ENCODE measurements around the gene KDM4B. TPM values are rescaled to one million over a fixed set of nuclear protein-coding genes. Genes with fewer than 3 reads are reported as not detected.

KDM4B gene
- total RNA-seq, 1 experiment from 2014 or later, result 43.7 TPM

DNA sequence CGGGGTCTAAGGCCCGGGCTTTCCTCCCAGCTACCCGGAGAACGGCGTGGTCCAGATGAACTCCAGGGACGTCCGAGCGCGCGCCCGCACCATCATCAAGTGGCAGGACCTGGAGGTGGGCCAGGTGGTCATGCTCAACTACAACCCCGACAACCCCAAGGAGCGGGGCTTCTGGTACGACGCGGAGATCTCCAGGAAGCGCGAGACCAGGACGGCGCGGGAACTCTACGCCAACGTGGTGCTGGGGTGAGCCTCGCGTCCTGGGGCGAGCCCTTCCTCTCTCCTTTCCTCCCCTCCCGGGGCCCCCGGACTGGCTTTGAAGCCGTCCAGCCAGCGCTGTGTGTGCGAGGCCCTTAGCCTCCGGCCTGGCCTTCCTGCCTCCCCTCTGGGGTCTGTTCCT lies 36.2 kb upstream of the KDM4B start:
- Mint-ChIP-seq H3K4me3 (no peak overlapping the region), H3K36me3 (ENCODE audit: insufficient read depth in 1 of 3, low read depth in 3 of 3) (peaks cover 26 to 82% (median 67%) of the 10 kb centered on the region in 3 experiments), H3K9me3 (no peaks in the 10 kb centered on the region), H3K4me1 (peaks cover 4 to 6% of the 10 kb centered on the region in 2 experiments; a peak in 3 of 4 replicates), H3K27me3 (ENCODE audit: low read depth) (no peaks in the 10 kb centered on the region), H3K27ac (0 out of 7 replicates have a peak overlapping the region, but pooled peaks of 1 of the 3 experiments have one; percentile 44)
- Histone ChIP-seq H3K9ac (ENCODE audit: extremely low read depth, insufficient read length, low read length) (no peak overlapping the region), H3K4ac (ENCODE audit: low read depth, low read length) (no peak overlapping the region), H3T11ph (ENCODE audit: low read length) (no peak overlapping the region), H3K23me2 (ENCODE audit: insufficient read length, low read depth, low read length, poor library complexity, severe bottlenecking) (peaks cover 3% of the 10 kb centered on the region), H2BK15ac (ENCODE audit: low read depth, low read length) (no peak overlapping the region), H2BK5ac (ENCODE audit: insufficient read length, low read length) (no peak overlapping the region), H3K27me3 (ENCODE audit: insufficient read depth, low read length) (no peaks in the 10 kb centered on the region), H3K79me2 (ENCODE audit: insufficient read depth, low read length) (no peaks in the 10 kb centered on the region; the same call in 1 of the 2 replicates), H2AFZ (ENCODE audit: low read length) (no peak overlapping the region), H3K14ac (ENCODE audit: insufficient read depth, low read length) (no peak overlapping the region), H3K27ac (ENCODE audit: insufficient read length, low read depth, low read length) (no peak overlapping the region), H4K20me1 (ENCODE audit: control insufficient read depth, insufficient read depth, insufficient read length) (no peaks in the 10 kb centered on the region), H3K4me2 (ENCODE audit: insufficient read depth, insufficient read length, low read length) (no peak overlapping the region), H3K56ac (ENCODE audit: insufficient read length, low read depth, low read length) (no peak overlapping the region), H4K8ac (replicated peaks; ENCODE audit: insufficient read length, low read depth, low read length) (no peak overlapping the region), H2AK5ac (ENCODE audit: insufficient read length, low read length) (no peak overlapping the region), H2BK12ac (ENCODE audit: insufficient read length, low read depth, low read length) (no peak overlapping the region), H3K23ac (ENCODE audit: insufficient read length, low read depth, low read length) (no peak overlapping the region), H3K18ac (ENCODE audit: insufficient read length, low read depth, low read length) (no peak overlapping the region), H3K79me1 (ENCODE audit: insufficient read depth, low read depth, low read length, poor library complexity, severe bottlenecking) (peaks cover 4% of the 10 kb centered on the region), H4K5ac (ENCODE audit: insufficient read length, low read depth, low read length) (no peak overlapping the region), H2BK20ac (ENCODE audit: low read depth, low read length, poor library complexity, severe bottlenecking) (no peak overlapping the region), H2BK120ac (ENCODE audit: low read depth, low read length, poor library complexity, severe bottlenecking) (no peak overlapping the region), H3K4me1 (ENCODE audit: insufficient read depth, low read length) (peaks cover under 1% of the 10 kb centered on the region; the same call in 1 of the 2 replicates), H3K9me3 (ENCODE audit: control insufficient read depth, low read depth, low read length) (no peaks in the 10 kb centered on the region), H4K91ac (ENCODE audit: insufficient read length, low read depth, low read length) (no peak overlapping the region)
- DNase-seq, result no peak
- no peak for TF ChIP-seq CTCF (conservative IDR thresholded peaks at IDR 0.05)
- WGBS (ENCODE audit: extremely low coverage, insufficient read length, low lambda C conversion rate), result no CpG with 5 or more reads among the region's 32 CpGs
